ENCODE measurements around the gene NPIPB6.
A peak's percentile ranks its signal among the peaks of the same experiment; 100 is the strongest.

The NPIPB6 gene

GRCh38 chr16:28307936-28308335 lies 55.4 kb downstream of the NPIPB6 start:
- CTCF ChIA-PET = interaction anchor here (0.6 kb wide), 2 partner anchors 30 to 84 kb away, joined by 3 read pairs; no protein-coding TSS in a partner anchor
- no peak for TF ChIP-seq ZBTB20 (tag by site-specific recombination; IDR thresholded peaks at IDR 0.05)
- TF ChIP-seq ZNF664 (tag by site-specific recombination; IDR thresholded peaks at IDR 0.05) = peak; percentile 58
- TF ChIP-seq ZNF426 (tag by site-specific recombination; IDR thresholded peaks at IDR 0.05) = no peak
- POLR2A ChIA-PET = no interaction called here
- no peak overlapping the region for H3K27ac ChIP-seq (ENCODE audit: extremely low read depth, low read depth, low read length)
- H3K4me3 ChIP-seq (ENCODE audit: low read depth, low read length) = no peak overlapping the region
- no peaks in the 10 kb centered on the region for H3K4me1 ChIP-seq (ENCODE audit: control insufficient read depth, insufficient read depth, low read length)
- H3K36me3 ChIP-seq (ENCODE audit: control insufficient read depth in 2 of 2, insufficient read depth in 1 of 2, low read length in 2 of 2) = no peaks in the 10 kb centered on the region
- H3K9me3 ChIP-seq (ENCODE audit: control insufficient read depth, insufficient read depth, low read depth, low read length) = no peaks in the 10 kb centered on the region

GRCh38 chr16:28304214-28304613 lies 59.1 kb downstream of the NPIPB6 start:
- TF ChIP-seq ZNF138 (tag by site-specific recombination; IDR thresholded peaks at IDR 0.05; ENCODE audit: borderline replicate concordance) (no peak), REST (tag by site-specific recombination; IDR thresholded peaks at IDR 0.05) (peak; percentile 98), ZNF792 (tag by site-specific recombination; IDR thresholded peaks at IDR 0.05) (no peak)
- no peaks in the 10 kb centered on the region for H3K36me3 ChIP-seq (ENCODE audit: control insufficient read depth in 2 of 2, insufficient read depth in 1 of 2, low read length in 2 of 2)
- H3K4me1 ChIP-seq (ENCODE audit: control insufficient read depth, insufficient read depth, low read length) = no peaks in the 10 kb centered on the region
- POLR2A ChIA-PET = interaction anchor here (0.7 to 1.0 kb wide), 2 partner anchors 12 to 20 kb away, joined by 3 read pairs; partner anchors contain the start of gene SBK1
- no peak overlapping the region for H3K27ac ChIP-seq (ENCODE audit: extremely low read depth, low read depth, low read length)
- no peak overlapping the region for H3K4me3 ChIP-seq (ENCODE audit: low read depth, low read length)
- no peaks in the 10 kb centered on the region for H3K9me3 ChIP-seq (ENCODE audit: control insufficient read depth, insufficient read depth, low read depth, low read length)
- CTCF ChIA-PET = interaction anchor here (1.1 to 2.8 kb wide), 3 partner anchors 14 to 26 kb away, joined by 5 to 15 read pairs (median 9); no protein-coding TSS in a partner anchor

- Histone ChIP-seq H3K9me3 (ENCODE audit: control insufficient read depth, insufficient read depth, low read depth, low read length) (no peaks in the 10 kb centered on the region), H3K4me1 (ENCODE audit: control insufficient read depth, insufficient read depth, low read length) (no peaks in the 10 kb centered on the region), H3K36me3 (ENCODE audit: control insufficient read depth in 2 of 2, insufficient read depth in 1 of 2, low read length in 2 of 2) (no peaks in the 10 kb centered on the region), H3K27ac (ENCODE audit: extremely low read depth, low read depth, low read length) (no peak overlapping the region), H3K4me3 (ENCODE audit: low read depth, low read length) (no peak overlapping the region)
- CTCF ChIA-PET = interaction anchor here (1.1 to 2.8 kb wide), 3 partner anchors 15 to 25 kb away, joined by 5 to 15 read pairs (median 9); no protein-coding TSS in a partner anchor
- POLR2A ChIA-PET = interaction anchor here (1.0 kb wide), 1 partner anchor 11 kb away, joined by 3 read pairs; the partner anchor contains the start of gene SBK1
- no peak for TF ChIP-seq REPIN1 (tag by site-specific recombination; IDR thresholded peaks at IDR 0.05; ENCODE audit: low read depth)
Measured at GRCh38 chr16:28303132-28303531, 60.2 kb downstream of the NPIPB6 start.

GRCh38 chr16:28301620-28302019 lies 61.7 kb downstream of the NPIPB6 start:
- no peak overlapping the region for H3K27ac ChIP-seq (ENCODE audit: extremely low read depth, low read depth, low read length)
- H3K36me3 ChIP-seq (ENCODE audit: control insufficient read depth in 2 of 2, insufficient read depth in 1 of 2, low read length in 2 of 2) = no peaks in the 10 kb centered on the region
- CTCF ChIA-PET = interaction anchor here (0.6 to 1.8 kb wide), 2 partner anchors 9 to 20 kb away, joined by 3 to 8 read pairs; no protein-coding TSS in a partner anchor
- H3K4me3 ChIP-seq (ENCODE audit: low read depth, low read length) = no peak overlapping the region
- H3K4me1 ChIP-seq (ENCODE audit: control insufficient read depth, insufficient read depth, low read length) = no peaks in the 10 kb centered on the region
- TF ChIP-seq ZNF660 (tag by site-specific recombination; IDR thresholded peaks at IDR 0.05) = peak; percentile 94
- no peak for TF ChIP-seq ZNF626 (tag by site-specific recombination; IDR thresholded peaks at IDR 0.05)
- no peak for TF ChIP-seq AEBP2 (tag by site-specific recombination; IDR thresholded peaks at IDR 0.05; ENCODE audit: borderline replicate concordance)
- no peak for TF ChIP-seq ZEB2 (tag by site-specific recombination; IDR thresholded peaks at IDR 0.05)
- no peak for TF ChIP-seq ZNF26 (tag by site-specific recombination; IDR thresholded peaks at IDR 0.05)
- no peak for TF ChIP-seq ZBTB10 (tag by site-specific recombination; IDR thresholded peaks at IDR 0.05)
- TF ChIP-seq ZNF747 (tag by site-specific recombination; IDR thresholded peaks at IDR 0.05) = no peak
- no peak for TF ChIP-seq ZNF658 (tag by site-specific recombination; IDR thresholded peaks at IDR 0.05)
- TF ChIP-seq ZNF549 (tag by site-specific recombination; IDR thresholded peaks at IDR 0.05) = no peak
- POLR2A ChIA-PET = no interaction called here
- no peaks in the 10 kb centered on the region for H3K9me3 ChIP-seq (ENCODE audit: control insufficient read depth, insufficient read depth, low read depth, low read length)

Data from HEK293 (cell line).